Ovary (tissue), 3 donors: ENCODE measurements around the gene KCND2.
A peak's percentile ranks its signal among the peaks of the same experiment; 100 is the strongest.

ENCODE experiments used
- EP300 ChIP-seq: sonication (generic); formaldehyde crosslinking; IDR thresholded peaks from one replicate; pipeline ENCODE4 v1.6.1; 2017; ENCODE audit warnings: antibody characterized with exemption
- POLR2A ChIP-seq: fragments of 450-650 bp; IDR thresholded peaks from one replicate; pipeline ENCODE4 v1.6.1; 2017; ENCODE audit warnings: antibody characterized with exemption, mild to moderate bottlenecking, moderate library complexity
- TF ChIP-seq, protein P1 (sequence below), 3 donors: fragments of 450-650 bp in 2 of 3; fragments of 200-600 bp in 1 of 3; IDR thresholded peaks; one replicate each; pipeline versions ENCODE4 v1.5.1 to v1.8.0; 2016 to 2022; ENCODE audit warnings: antibody characterized with exemption in 3 of 3, mild to moderate bottlenecking in 1 of 3
- donor health status: DM: no; HTN: no; CAD: no.

DNA sequence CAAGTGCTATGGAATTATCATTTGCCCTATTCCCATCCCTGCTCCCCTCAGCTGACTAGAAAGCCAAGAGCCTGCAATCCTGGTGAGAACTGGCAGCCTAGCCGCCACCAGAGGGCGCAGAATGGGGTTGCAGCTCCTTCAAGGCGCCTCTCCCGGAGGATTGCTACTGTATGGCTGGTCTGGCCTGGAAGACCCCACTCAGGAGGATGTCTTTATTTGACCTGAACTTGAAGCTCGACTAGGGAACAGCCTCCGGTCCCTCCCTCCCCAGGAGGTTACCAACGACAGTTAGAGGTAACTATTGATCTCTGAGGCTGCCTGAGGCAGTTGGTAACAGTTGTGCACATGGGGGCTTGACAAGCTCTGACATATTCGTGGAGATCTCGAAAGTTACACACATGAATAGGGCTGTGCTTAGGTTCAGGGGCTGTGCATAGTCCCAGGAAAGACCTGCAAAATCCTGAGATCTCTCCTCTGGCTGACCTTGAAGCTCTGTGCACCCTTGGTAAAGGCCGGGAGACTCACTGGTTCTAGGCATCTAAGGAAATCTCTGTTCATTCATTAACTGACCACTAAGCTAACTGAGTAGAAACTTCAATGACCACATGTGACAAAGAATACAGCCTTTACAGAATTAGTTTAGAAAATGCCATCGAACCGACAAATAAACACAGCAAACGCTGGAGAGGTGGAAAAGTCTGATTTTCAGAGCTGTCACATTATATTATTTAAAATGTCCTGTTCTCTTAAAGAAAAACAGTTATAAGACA is 519.3 kb downstream of the KCND2 start:
- TF ChIP-seq, protein P1, sequence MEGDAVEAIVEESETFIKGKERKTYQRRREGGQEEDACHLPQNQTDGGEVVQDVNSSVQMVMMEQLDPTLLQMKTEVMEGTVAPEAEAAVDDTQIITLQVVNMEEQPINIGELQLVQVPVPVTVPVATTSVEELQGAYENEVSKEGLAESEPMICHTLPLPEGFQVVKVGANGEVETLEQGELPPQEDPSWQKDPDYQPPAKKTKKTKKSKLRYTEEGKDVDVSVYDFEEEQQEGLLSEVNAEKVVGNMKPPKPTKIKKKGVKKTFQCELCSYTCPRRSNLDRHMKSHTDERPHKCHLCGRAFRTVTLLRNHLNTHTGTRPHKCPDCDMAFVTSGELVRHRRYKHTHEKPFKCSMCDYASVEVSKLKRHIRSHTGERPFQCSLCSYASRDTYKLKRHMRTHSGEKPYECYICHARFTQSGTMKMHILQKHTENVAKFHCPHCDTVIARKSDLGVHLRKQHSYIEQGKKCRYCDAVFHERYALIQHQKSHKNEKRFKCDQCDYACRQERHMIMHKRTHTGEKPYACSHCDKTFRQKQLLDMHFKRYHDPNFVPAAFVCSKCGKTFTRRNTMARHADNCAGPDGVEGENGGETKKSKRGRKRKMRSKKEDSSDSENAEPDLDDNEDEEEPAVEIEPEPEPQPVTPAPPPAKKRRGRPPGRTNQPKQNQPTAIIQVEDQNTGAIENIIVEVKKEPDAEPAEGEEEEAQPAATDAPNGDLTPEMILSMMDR (IDR thresholded peaks at IDR 0.05): peak in 2 of 3 donors; percentile 36 to 42
- TF ChIP-seq POLR2A (no peak), EP300 (no peak)
